ENCODE results near the gene CDHR2. TPM values are rescaled to one million over a fixed set of nuclear protein-coding genes. Genes with fewer than 3 reads are reported as not detected.

The CDHR2 gene
- total RNA-seq, 1 donor from 2014 or later = 0.43 TPM

DNA sequence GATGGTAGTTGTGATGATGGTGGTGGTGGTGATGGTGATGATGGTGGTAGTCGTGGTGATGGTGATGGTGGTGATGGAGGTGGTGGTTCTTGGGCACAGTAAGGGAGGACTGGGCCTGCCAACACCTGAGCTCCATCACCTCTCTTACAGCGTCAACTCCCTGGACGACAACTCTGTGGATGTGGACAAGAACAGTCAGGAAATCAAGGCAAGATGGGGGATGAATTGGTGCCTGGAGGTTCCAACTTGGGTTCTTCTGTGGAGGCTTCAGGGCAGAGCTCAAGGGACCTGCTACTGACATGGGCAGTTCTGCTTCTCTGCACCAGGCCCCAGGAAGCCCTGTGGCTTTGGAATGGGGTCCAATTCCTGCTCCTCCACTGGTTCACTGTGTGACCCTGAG is 43.4 kb downstream of the CDHR2 start:
- H3K36me3 Mint-ChIP-seq (ENCODE audit: unreplicated experiment) = no peaks in the 10 kb centered on the region
- no peaks in the 10 kb centered on the region for H3K4me1 Mint-ChIP-seq (ENCODE audit: unreplicated experiment)
- no peaks in the 10 kb centered on the region for H3K9me3 Mint-ChIP-seq (ENCODE audit: unreplicated experiment)
- TF ChIP-seq, protein P1, sequence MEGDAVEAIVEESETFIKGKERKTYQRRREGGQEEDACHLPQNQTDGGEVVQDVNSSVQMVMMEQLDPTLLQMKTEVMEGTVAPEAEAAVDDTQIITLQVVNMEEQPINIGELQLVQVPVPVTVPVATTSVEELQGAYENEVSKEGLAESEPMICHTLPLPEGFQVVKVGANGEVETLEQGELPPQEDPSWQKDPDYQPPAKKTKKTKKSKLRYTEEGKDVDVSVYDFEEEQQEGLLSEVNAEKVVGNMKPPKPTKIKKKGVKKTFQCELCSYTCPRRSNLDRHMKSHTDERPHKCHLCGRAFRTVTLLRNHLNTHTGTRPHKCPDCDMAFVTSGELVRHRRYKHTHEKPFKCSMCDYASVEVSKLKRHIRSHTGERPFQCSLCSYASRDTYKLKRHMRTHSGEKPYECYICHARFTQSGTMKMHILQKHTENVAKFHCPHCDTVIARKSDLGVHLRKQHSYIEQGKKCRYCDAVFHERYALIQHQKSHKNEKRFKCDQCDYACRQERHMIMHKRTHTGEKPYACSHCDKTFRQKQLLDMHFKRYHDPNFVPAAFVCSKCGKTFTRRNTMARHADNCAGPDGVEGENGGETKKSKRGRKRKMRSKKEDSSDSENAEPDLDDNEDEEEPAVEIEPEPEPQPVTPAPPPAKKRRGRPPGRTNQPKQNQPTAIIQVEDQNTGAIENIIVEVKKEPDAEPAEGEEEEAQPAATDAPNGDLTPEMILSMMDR (IDR thresholded peaks at IDR 0.05) = no peak
- no peak overlapping the region for H3K4me3 Mint-ChIP-seq (ENCODE audit: unreplicated experiment)
- no peak for DNase-seq (ENCODE audit: extremely low spot score, unreplicated experiment)
- no peak overlapping the region for H3K27ac Mint-ChIP-seq (ENCODE audit: unreplicated experiment)
- no peaks in the 10 kb centered on the region for H3K27me3 Mint-ChIP-seq (ENCODE audit: unreplicated experiment)

DNA sequence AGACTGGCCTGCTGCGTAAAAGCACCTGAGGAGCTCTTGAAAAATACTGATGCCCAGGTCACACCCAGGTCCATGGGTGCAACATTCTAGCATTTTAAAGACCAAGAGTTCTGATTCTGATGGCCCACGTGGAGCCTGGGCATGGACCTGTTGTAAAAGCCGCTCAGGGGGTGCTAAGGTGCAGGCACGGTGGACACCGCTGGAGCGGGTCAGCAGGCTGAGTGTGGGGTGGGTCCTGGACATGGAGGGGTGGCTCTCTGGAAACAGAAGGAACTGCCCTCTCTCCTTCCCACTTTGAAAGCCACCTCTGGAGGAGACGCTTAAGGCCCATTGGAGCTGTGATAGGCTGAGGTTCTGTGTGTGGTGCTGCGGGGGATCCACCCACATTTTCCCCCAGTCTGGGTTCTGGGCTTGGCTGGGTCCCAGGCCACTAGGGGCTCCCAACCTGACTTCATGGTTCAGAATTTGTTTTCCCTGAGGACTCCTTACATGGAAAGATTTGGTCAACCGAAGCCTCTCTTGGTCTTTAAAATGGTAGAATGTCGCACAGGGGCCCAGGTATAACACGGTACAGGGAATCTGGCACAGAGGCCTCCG is 44.2 kb downstream of the CDHR2 start:
- no peak overlapping the region for H3K4me3 Mint-ChIP-seq (ENCODE audit: unreplicated experiment)
- H3K27me3 Mint-ChIP-seq (ENCODE audit: unreplicated experiment) = no peaks in the 10 kb centered on the region
- TF ChIP-seq, protein P1 (IDR thresholded peaks at IDR 0.05) = no peak
- H3K4me1 Mint-ChIP-seq (ENCODE audit: unreplicated experiment) = no peaks in the 10 kb centered on the region
- no peaks in the 10 kb centered on the region for H3K36me3 Mint-ChIP-seq (ENCODE audit: unreplicated experiment)
- no peak for DNase-seq (ENCODE audit: extremely low spot score, unreplicated experiment)
- no peaks in the 10 kb centered on the region for H3K9me3 Mint-ChIP-seq (ENCODE audit: unreplicated experiment)
- no peak overlapping the region for H3K27ac Mint-ChIP-seq (ENCODE audit: unreplicated experiment)

GRCh38 chr5:176594554-176594953 is 45.4 kb downstream of the CDHR2 start:
- DNase-seq (ENCODE audit: extremely low spot score, unreplicated experiment) = no peak
- H3K27me3 Mint-ChIP-seq (ENCODE audit: unreplicated experiment) = no peaks in the 10 kb centered on the region

GRCh38 chr5:176595386-176595943 is 46.3 kb downstream of the CDHR2 start:
- Mint-ChIP-seq H3K27me3 (ENCODE audit: unreplicated experiment) (no peaks in the 10 kb centered on the region), H3K4me3 (ENCODE audit: unreplicated experiment) (no peak overlapping the region), H3K4me1 (ENCODE audit: unreplicated experiment) (no peaks in the 10 kb centered on the region), H3K9me3 (ENCODE audit: unreplicated experiment) (no peaks in the 10 kb centered on the region), H3K36me3 (ENCODE audit: unreplicated experiment) (no peaks in the 10 kb centered on the region), H3K27ac (ENCODE audit: unreplicated experiment) (no peak overlapping the region)
- DNase-seq (ENCODE audit: extremely low spot score, unreplicated experiment) = no peak
- TF ChIP-seq, protein P1 (IDR thresholded peaks at IDR 0.05) = no peak

More at GRCh38 chr5:176594554-176594953, 45.4 kb downstream of the CDHR2 start:
- Mint-ChIP-seq H3K36me3 (ENCODE audit: unreplicated experiment) (no peaks in the 10 kb centered on the region), H3K27ac (ENCODE audit: unreplicated experiment) (no peak overlapping the region), H3K4me1 (ENCODE audit: unreplicated experiment) (no peaks in the 10 kb centered on the region), H3K9me3 (ENCODE audit: unreplicated experiment) (no peaks in the 10 kb centered on the region), H3K4me3 (ENCODE audit: unreplicated experiment) (no peak overlapping the region)
- TF ChIP-seq, protein P1 (IDR thresholded peaks at IDR 0.05) = no peak

DNA sequence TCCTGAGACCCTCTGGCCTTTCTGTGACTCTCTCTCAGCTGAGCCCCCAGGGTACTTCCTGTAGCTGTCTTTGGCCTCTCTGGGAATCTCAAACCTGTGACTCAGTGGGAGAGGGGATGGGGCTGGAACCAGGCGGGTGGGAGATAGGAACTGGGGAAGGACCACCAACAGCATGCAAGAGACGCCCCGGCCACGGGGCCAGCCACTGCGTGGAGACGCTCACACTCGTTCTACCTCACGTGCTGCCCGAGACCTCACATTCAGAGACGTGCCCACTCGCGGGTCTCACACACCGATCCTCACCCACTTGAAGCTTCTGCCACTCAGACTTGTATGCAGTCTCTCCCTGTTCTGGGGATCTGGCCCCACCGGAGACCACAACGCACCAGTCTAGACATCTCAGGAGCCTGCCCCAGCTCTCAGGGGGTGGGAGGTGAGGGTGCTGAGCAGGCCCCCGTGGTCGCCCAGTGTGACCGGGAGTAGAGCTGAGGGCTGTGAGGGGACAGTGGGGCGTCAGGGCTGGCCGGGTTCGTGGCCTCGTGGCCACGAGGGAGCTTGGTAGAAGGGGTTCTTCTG is 47.0 kb downstream of the CDHR2 start:
- H3K27ac Mint-ChIP-seq (ENCODE audit: unreplicated experiment) = no peak overlapping the region
- TF ChIP-seq, protein P1 (IDR thresholded peaks at IDR 0.05) = no peak
- H3K9me3 Mint-ChIP-seq (ENCODE audit: unreplicated experiment) = no peaks in the 10 kb centered on the region
- H3K27me3 Mint-ChIP-seq (ENCODE audit: unreplicated experiment) = no peaks in the 10 kb centered on the region
- no peak for DNase-seq (ENCODE audit: extremely low spot score, unreplicated experiment)
- H3K4me3 Mint-ChIP-seq (ENCODE audit: unreplicated experiment) = no peak overlapping the region
- H3K4me1 Mint-ChIP-seq (ENCODE audit: unreplicated experiment) = no peaks in the 10 kb centered on the region
- no peaks in the 10 kb centered on the region for H3K36me3 Mint-ChIP-seq (ENCODE audit: unreplicated experiment)
